DND-41 (cell line): Measurements from ENCODE around the gene ATP2B3.

Experiments used
- EZH2 ChIP-seq: IDR thresholded peaks from 3 replicates; pipeline ENCODE4 v1.6.1; 2012; ENCODE audit warnings: borderline replicate concordance, low read depth, mild to moderate bottlenecking, moderate library complexity, low read length, inconsistent platforms; ENCODE audit not compliant: severe bottlenecking
- TF ChIP-seq, protein P1 (sequence below): IDR thresholded peaks from 2 replicates; pipeline ENCODE4 v1.5.1; 2012; ENCODE audit warnings: borderline replicate concordance, low read length, moderate library complexity, mild to moderate bottlenecking; ENCODE audit not compliant: poor library complexity, severe bottlenecking; ENCODE audit errors: extremely low read depth

DNA sequence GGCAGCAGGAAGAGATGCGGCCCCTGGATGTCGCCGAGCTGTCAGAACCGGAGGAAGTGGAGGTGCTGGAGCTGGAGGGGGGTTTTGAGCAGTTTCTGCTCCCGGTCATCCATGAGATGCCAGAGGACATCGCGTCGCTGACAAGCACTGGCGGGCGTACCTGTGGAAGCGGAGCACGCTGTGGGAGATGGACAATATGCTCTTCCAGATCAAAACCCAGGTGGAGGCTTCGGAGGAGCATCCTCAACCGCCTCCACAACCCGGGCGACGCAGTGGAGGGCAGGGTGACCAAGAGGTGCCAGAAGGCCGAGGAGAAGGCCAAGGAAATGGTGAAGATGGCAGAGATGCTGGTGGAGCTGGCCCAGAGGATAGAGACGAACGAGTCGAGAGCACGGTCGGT is 89.1 kb downstream of the ATP2B3 start:
- TF ChIP-seq, protein P1, sequence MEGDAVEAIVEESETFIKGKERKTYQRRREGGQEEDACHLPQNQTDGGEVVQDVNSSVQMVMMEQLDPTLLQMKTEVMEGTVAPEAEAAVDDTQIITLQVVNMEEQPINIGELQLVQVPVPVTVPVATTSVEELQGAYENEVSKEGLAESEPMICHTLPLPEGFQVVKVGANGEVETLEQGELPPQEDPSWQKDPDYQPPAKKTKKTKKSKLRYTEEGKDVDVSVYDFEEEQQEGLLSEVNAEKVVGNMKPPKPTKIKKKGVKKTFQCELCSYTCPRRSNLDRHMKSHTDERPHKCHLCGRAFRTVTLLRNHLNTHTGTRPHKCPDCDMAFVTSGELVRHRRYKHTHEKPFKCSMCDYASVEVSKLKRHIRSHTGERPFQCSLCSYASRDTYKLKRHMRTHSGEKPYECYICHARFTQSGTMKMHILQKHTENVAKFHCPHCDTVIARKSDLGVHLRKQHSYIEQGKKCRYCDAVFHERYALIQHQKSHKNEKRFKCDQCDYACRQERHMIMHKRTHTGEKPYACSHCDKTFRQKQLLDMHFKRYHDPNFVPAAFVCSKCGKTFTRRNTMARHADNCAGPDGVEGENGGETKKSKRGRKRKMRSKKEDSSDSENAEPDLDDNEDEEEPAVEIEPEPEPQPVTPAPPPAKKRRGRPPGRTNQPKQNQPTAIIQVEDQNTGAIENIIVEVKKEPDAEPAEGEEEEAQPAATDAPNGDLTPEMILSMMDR, result no peak
- no peak for TF ChIP-seq EZH2
